ENCODE data around the gene HES1. TPM values are rescaled to one million over a fixed set of nuclear protein-coding genes. Genes with fewer than 3 reads are reported as not detected.

The HES1 gene
- total RNA-seq, 1 experiment from 2014 or later, result 34.6 TPM

DNA sequence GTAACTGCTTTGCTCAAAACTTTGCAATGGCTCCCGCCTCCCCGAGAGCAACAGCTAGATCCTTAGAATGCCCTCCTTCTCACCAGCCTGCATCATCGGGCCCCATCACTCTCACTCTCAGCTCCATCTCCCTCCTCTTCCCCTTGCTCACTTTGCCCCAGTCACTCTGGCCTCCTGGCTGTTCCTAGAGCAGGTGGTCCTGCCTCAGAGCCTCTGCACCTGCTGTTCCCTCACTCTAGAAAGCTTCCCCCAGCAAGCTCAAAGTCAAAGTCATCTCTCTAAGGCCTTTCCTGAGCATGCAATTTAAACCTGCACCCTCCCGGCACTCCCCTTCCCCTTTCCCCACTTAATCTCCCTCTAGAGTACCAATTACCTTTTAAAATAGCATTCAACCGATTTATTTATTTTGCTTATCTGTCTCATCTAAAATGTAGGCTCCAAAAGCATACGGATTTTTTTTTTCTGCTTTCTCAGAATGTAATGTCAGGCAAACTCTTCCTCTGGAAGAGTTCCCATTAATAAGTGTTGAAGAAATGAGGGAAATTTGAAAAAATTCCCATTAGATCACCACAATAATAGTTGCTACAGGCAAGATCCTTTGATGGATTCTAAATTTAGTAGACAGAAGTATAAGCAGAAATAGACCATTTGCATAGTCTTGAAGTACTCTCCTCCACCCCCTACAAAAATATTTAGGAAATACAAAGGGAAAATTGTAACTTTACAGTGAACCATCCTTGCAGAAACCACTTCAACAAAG, 15.9 kb upstream of the HES1 start:
- no peak for DNase-seq (ENCODE audit: unreplicated experiment)
- H3K27ac Mint-ChIP-seq (ENCODE audit: low read depth, unreplicated experiment), result no peak overlapping the region
- POLR2A ChIA-PET, result interaction anchor here (0.7 kb wide), 1 partner anchor 247 kb away, joined by 4 read pairs; no protein-coding TSS in a partner anchor
- intact Hi-C loops (cut with micrococcal nuclease), result no loop called here
- H3K36me3 Mint-ChIP-seq (ENCODE audit: insufficient read depth, unreplicated experiment), result peaks cover 6% of the 10 kb centered on the region
- BruUV-seq (replicated peaks), result no TSS peak
- H3K27me3 Mint-ChIP-seq (ENCODE audit: insufficient read depth, unreplicated experiment), result peaks cover 13% of the 10 kb centered on the region
- CTCF ChIA-PET, result no interaction called here
- H3K4me1 Mint-ChIP-seq (ENCODE audit: insufficient read depth, unreplicated experiment), result peaks cover 15% of the 10 kb centered on the region
- TF ChIP-seq, protein P1, sequence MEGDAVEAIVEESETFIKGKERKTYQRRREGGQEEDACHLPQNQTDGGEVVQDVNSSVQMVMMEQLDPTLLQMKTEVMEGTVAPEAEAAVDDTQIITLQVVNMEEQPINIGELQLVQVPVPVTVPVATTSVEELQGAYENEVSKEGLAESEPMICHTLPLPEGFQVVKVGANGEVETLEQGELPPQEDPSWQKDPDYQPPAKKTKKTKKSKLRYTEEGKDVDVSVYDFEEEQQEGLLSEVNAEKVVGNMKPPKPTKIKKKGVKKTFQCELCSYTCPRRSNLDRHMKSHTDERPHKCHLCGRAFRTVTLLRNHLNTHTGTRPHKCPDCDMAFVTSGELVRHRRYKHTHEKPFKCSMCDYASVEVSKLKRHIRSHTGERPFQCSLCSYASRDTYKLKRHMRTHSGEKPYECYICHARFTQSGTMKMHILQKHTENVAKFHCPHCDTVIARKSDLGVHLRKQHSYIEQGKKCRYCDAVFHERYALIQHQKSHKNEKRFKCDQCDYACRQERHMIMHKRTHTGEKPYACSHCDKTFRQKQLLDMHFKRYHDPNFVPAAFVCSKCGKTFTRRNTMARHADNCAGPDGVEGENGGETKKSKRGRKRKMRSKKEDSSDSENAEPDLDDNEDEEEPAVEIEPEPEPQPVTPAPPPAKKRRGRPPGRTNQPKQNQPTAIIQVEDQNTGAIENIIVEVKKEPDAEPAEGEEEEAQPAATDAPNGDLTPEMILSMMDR (IDR thresholded peaks at IDR 0.05; ENCODE audit: unreplicated experiment), result no peak
- H3K9me3 Mint-ChIP-seq (ENCODE audit: unreplicated experiment), result no peaks in the 10 kb centered on the region
- H3K4me3 Mint-ChIP-seq (ENCODE audit: unreplicated experiment), result no peak overlapping the region

DNA sequence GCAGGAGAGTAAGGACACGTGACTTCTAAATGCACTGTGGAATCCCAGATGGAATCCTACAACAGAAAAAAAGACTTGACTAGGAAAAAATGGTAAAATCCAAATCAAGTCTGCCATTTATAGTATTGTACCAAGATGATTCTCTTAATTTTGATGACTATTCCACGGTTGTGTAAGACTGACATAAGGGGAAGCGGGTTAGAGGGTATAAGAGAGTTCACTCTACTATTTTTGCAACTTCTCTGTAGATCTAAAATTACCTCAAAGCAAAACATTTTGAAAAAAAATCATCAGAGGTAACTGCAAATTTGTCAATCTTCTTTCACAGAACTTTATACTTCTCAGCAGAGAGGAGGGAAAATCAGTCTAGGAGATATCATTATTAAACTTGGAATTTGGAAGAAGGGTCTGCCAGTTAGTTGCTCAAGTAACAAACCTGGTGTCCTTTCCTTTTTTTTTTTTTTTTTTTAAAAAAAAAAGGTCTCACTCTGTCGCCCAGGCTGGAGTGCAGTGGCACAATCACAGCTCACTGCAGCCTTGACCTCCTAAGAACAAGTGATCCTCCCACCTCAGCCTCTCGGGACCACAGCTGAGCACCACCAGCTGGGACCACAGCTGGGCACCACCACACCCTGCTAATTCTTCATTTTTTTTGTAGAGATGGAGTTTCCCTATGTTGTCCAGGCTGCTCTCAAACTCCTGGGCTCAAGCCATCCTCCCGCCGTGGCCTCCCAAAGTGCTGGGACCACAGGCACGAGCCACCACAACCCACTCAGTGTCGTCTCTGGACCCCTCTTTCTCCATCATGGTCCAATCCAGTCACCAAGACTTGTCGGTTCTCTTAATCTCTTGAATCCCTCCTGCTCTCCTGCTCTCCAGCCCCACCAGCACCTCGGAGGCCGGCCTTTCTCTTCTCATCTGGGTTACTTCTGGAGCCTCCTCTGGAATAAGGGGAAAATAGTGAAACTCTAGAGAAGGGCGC, 14.9 kb upstream of the HES1 start:
- TF ChIP-seq, protein P1 (IDR thresholded peaks at IDR 0.05; ENCODE audit: unreplicated experiment), result no peak
- Mint-ChIP-seq H3K9me3 (ENCODE audit: unreplicated experiment) (no peaks in the 10 kb centered on the region), H3K27ac (ENCODE audit: low read depth, unreplicated experiment) (no peak overlapping the region), H3K4me3 (ENCODE audit: unreplicated experiment) (no peak overlapping the region), H3K4me1 (ENCODE audit: insufficient read depth, unreplicated experiment) (peaks cover 15% of the 10 kb centered on the region), H3K36me3 (ENCODE audit: insufficient read depth, unreplicated experiment) (peaks cover 6% of the 10 kb centered on the region), H3K27me3 (ENCODE audit: insufficient read depth, unreplicated experiment) (peaks cover 13% of the 10 kb centered on the region)
- no TSS peak for BruUV-seq (replicated peaks)
- CTCF ChIA-PET, result no interaction called here
- intact Hi-C loops (cut with micrococcal nuclease), result no loop called here
- POLR2A ChIA-PET, result interaction anchor here (0.7 kb wide), 1 partner anchor 246 kb away, joined by 4 read pairs; no protein-coding TSS in a partner anchor
- no peak for DNase-seq (ENCODE audit: unreplicated experiment)

DNA sequence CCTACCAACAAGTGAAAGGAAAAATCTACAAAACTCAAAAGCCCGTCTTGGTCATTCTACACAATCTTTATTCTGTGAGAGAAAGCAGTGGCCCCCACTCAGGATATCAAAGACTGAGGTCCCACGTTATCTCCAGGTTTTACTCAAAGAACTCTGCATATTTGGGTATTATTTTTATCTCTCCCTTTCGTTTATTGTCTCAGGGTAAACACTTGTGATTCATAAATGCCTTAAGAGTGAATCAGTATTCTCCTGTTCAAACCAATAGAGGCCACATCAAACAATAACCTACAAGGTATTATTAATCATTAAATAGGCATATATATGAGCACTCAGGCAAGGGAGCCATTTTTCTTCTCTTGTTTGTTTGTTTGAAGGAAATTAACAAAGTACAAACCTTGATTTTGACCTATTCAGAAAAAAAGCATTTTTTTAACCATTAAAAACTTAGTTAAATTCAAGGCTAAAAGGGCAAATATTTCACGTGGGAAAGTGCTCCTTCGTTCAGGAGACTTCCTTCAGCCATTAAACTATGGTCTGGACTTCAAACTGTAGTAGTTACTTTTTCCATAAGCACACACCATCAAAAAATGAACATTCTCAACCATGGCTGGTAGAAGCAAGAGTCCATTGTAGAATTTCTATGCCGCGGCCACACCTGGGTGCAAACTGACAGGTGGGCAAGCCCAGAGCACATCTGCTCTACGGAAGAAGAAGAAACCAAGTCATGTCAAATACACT, 13.9 kb upstream of the HES1 start:
- H3K27me3 Mint-ChIP-seq (ENCODE audit: insufficient read depth, unreplicated experiment), result peaks cover 11% of the 10 kb centered on the region
- no peak overlapping the region for H3K4me3 Mint-ChIP-seq (ENCODE audit: unreplicated experiment)
- H3K9me3 Mint-ChIP-seq (ENCODE audit: unreplicated experiment), result no peaks in the 10 kb centered on the region
- H3K4me1 Mint-ChIP-seq (ENCODE audit: insufficient read depth, unreplicated experiment), result peaks cover 15% of the 10 kb centered on the region
- POLR2A ChIA-PET, result no interaction called here
- DNase-seq (ENCODE audit: unreplicated experiment), result peak; percentile 27
- BruUV-seq (replicated peaks), result no TSS peak
- TF ChIP-seq, protein P1 (IDR thresholded peaks at IDR 0.05; ENCODE audit: unreplicated experiment), result no peak
- intact Hi-C loops (cut with micrococcal nuclease), result no loop called here
- no peak overlapping the region for H3K27ac Mint-ChIP-seq (ENCODE audit: low read depth, unreplicated experiment)
- CTCF ChIA-PET, result no interaction called here
- peaks cover 6% of the 10 kb centered on the region for H3K36me3 Mint-ChIP-seq (ENCODE audit: insufficient read depth, unreplicated experiment)

All from MCF 10A (cell line).